Parathyroid adenoma (tissue), 2 donors: ENCODE data around the gene ART5.

Experiments
- H2AFZ ChIP-seq: fragments of 300-600 bp; sonication (generic); one replicate; pipeline ENCODE4 v1.7.0; 2017; ENCODE audit warnings: antibody characterized with exemption, mild to moderate bottlenecking
- H3K27ac ChIP-seq: fragments of 300-600 bp; sonication (generic); one replicate; pipeline ENCODE4 v1.7.0; 2017
- H3K27me3 ChIP-seq: fragments of 300-600 bp; sonication (generic); one replicate; pipeline ENCODE4 v1.7.0; 2017; ENCODE audit warnings: low read length; ENCODE audit not compliant: control insufficient read depth, insufficient read depth
- H3K36me3 ChIP-seq: fragments of 300-600 bp; sonication (generic); one replicate; pipeline ENCODE4 v1.7.0; 2017; ENCODE audit warnings: low read length; ENCODE audit not compliant: control insufficient read depth, insufficient read depth
- H3K4me1 ChIP-seq: fragments of 300-600 bp; sonication (generic); one replicate; pipeline ENCODE4 v1.7.0; 2017; ENCODE audit warnings: control low read depth
- H3K4me2 ChIP-seq: fragments of 300-600 bp; sonication (generic); one replicate; pipeline ENCODE4 v1.7.0; 2017; ENCODE audit warnings: low read length
- H3K4me3 ChIP-seq: fragments of 300-600 bp; sonication (generic); one replicate; pipeline ENCODE4 v1.7.0; 2017; ENCODE audit warnings: low read depth, low read length
- H3K79me2 ChIP-seq: fragments of 300-600 bp; sonication (generic); one replicate; pipeline ENCODE4 v1.7.0; 2017; ENCODE audit warnings: control low read depth
- H3K9ac ChIP-seq: fragments of 300-600 bp; sonication (generic); one replicate; pipeline ENCODE4 v1.7.0; 2017; ENCODE audit warnings: mild to moderate bottlenecking
- H3K9me3 ChIP-seq: fragments of 300-600 bp; sonication (generic); one replicate; pipeline ENCODE4 v1.7.0; 2017; ENCODE audit warnings: low read length; ENCODE audit not compliant: control insufficient read depth
- TF ChIP-seq, protein P1 (sequence below): fragments of 300-600 bp; sonication (generic); IDR thresholded peaks from one replicate; pipeline ENCODE4 v1.7.0; 2017; ENCODE audit warnings: antibody characterized with exemption, mild to moderate bottlenecking
- donor health status: primary hyperparathyroidism.

Gene ART5

DNA sequence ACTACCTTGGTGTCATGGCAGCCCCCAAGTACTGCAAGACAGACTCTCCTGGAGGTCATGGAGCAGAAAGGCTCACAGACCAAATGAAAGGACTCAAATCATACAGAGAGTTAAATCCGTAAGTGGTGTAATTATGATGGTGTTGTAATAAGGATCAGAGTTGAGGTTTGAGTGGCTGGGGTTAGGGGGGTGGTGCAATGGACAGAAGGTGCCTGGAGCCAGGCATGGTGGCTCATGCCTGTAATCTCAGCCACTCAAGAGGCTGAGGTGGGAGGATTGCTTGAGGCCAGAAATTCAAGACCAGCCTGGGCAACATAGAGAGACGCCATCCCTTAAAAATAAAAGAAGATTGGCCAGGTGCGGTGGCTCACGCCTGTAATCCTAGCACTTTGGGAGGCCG, 18.7 kb downstream of the ART5 start:
- Histone ChIP-seq H3K27me3 (no peaks in the 10 kb centered on the region), H2AFZ (no peak overlapping the region), H3K9me3 (no peaks in the 10 kb centered on the region), H3K9ac (no peak overlapping the region), H3K79me2 (no peaks in the 10 kb centered on the region), H3K27ac (no peak overlapping the region), H3K4me3 (no peak overlapping the region), H3K4me2 (no peak overlapping the region), H3K4me1 (no peaks in the 10 kb centered on the region), H3K36me3 (no peaks in the 10 kb centered on the region)
- TF ChIP-seq, protein P1, sequence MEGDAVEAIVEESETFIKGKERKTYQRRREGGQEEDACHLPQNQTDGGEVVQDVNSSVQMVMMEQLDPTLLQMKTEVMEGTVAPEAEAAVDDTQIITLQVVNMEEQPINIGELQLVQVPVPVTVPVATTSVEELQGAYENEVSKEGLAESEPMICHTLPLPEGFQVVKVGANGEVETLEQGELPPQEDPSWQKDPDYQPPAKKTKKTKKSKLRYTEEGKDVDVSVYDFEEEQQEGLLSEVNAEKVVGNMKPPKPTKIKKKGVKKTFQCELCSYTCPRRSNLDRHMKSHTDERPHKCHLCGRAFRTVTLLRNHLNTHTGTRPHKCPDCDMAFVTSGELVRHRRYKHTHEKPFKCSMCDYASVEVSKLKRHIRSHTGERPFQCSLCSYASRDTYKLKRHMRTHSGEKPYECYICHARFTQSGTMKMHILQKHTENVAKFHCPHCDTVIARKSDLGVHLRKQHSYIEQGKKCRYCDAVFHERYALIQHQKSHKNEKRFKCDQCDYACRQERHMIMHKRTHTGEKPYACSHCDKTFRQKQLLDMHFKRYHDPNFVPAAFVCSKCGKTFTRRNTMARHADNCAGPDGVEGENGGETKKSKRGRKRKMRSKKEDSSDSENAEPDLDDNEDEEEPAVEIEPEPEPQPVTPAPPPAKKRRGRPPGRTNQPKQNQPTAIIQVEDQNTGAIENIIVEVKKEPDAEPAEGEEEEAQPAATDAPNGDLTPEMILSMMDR: no peak

GRCh38 chr11:3622521-3622920, 19.3 kb downstream of the ART5 start:
- Histone ChIP-seq H3K79me2 (no peaks in the 10 kb centered on the region), H3K4me3 (no peak overlapping the region), H3K9ac (no peak overlapping the region), H3K36me3 (no peaks in the 10 kb centered on the region), H3K9me3 (no peaks in the 10 kb centered on the region), H3K27ac (no peak overlapping the region), H3K4me2 (no peak overlapping the region), H3K27me3 (no peaks in the 10 kb centered on the region), H2AFZ (no peak overlapping the region), H3K4me1 (no peaks in the 10 kb centered on the region)
- TF ChIP-seq, protein P1: no peak

DNA sequence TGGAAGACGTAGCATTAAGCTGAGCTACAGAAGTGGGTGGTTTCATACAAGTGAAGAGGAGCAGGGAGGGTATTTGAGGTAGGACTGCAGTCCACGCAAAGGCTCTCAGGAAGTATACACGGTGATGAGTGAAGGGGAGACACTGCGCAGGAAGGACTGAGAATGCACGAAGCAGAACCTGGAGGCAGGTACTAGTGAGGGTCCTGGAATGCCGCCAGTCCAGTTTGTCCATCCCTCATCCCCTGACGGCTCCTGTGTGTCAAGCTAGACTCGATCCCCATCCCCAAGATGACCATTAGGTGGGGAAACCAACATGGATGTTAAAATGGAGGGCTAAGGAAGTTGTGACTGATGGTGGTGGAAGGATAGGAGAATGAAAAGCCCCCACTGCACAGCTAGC, 23.8 kb downstream of the ART5 start:
- Histone ChIP-seq H3K4me3 (no peak overlapping the region), H3K4me1 (peaks cover 4% of the 10 kb centered on the region), H3K36me3 (no peaks in the 10 kb centered on the region), H3K9ac (no peak overlapping the region), H2AFZ (no peak overlapping the region), H3K27me3 (no peaks in the 10 kb centered on the region), H3K27ac (no peak overlapping the region), H3K4me2 (no peak overlapping the region), H3K79me2 (no peaks in the 10 kb centered on the region), H3K9me3 (no peaks in the 10 kb centered on the region)
- TF ChIP-seq, protein P1: no peak

DNA sequence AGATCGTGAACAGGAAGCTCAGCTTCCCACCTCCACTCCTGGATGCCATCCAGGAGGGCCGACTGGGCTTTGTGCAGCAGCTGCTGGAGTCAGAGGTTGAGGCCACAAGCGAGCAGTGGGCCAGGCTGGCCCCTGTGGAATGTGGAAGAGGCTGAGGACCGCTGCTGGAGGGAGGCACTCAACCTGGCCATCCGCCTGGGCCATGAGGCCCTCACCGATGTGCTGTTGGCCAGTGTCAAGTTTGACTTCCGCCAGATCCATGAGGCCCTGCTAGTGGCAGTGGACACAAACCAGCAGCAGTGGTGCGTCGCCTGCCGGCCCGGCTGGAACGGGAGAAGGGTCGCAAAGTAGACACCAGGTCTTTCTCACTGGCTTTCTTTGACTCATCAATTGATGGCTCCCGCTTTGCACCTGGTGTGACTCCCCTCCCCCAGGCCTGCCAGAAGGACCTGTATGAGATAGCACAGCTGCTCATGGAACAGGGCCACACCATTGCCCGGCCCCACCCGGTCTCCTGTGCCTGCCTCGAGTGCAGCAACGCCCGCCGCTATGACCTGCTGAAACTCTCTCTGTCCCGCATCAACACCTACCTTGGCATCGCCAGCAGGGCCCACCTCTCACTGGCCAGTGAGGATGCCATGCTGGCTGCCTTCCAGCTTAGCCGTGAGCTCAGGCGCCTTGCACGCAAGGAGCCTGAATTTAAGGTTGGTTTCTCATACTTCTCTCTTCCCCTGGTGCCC, 24.9 kb downstream of the ART5 start:
- Histone ChIP-seq H3K36me3 (no peaks in the 10 kb centered on the region), H3K27me3 (no peaks in the 10 kb centered on the region), H2AFZ (no peak overlapping the region), H3K79me2 (no peaks in the 10 kb centered on the region), H3K9me3 (no peaks in the 10 kb centered on the region), H3K9ac (no peak overlapping the region), H3K27ac (no peak overlapping the region), H3K4me3 (no peak overlapping the region), H3K4me2 (no peak overlapping the region), H3K4me1 (peaks cover 4% of the 10 kb centered on the region)
- TF ChIP-seq, protein P1: no peak

GRCh38 chr11:3615998-3616397, 25.8 kb downstream of the ART5 start:
- Histone ChIP-seq H3K79me2 (no peaks in the 10 kb centered on the region), H3K36me3 (no peaks in the 10 kb centered on the region), H2AFZ (no peak overlapping the region), H3K27me3 (no peaks in the 10 kb centered on the region), H3K27ac (no peak overlapping the region), H3K9me3 (no peaks in the 10 kb centered on the region), H3K4me1 (peaks cover 4% of the 10 kb centered on the region), H3K4me3 (no peak overlapping the region), H3K4me2 (no peak overlapping the region), H3K9ac (no peak overlapping the region)
- TF ChIP-seq, protein P1: no peak
